ENCODE results near the gene BTG4.
A peak's percentile ranks its signal among the peaks of the same experiment; 100 is the strongest.

BTG4 gene

DNA sequence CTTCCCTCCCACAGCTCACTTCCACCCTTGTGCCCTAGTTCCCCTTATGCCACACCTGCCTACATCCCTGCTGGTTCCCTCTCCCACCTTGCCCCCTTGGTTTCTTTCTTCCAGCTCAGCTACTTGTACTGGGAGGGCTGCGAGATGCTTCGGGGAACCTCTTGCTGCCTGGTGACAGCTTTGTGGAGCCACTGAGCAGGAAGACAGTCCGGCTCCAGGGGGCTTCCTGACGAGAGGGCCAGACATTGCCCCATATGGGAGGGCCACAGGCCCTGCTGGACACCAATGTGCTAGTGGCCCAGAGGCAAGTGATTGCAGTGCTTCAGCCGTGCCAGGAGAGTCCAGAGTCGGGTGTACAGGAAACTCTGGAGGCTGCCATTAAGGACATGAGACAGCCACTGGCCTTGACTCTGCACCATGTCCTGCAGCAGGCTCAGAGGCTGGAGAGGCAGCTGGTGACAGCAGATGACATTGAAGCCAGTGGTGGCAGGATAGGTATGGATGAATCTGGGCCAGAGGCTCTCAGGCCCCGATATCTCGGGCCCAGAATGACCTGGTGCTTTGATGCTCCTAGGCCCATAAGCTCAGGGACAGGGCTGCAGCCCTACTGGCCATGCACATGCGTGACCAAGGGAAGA lies 54.3 kb downstream of the BTG4 start:
- intact Hi-C loops (cut with DNase I) = loop anchor here (5.0 kb wide), 1 partner anchor 319 kb away; no protein-coding TSS in a partner anchor
- DNase-seq = peak in 1 of 10 donors; percentile 40

DNA sequence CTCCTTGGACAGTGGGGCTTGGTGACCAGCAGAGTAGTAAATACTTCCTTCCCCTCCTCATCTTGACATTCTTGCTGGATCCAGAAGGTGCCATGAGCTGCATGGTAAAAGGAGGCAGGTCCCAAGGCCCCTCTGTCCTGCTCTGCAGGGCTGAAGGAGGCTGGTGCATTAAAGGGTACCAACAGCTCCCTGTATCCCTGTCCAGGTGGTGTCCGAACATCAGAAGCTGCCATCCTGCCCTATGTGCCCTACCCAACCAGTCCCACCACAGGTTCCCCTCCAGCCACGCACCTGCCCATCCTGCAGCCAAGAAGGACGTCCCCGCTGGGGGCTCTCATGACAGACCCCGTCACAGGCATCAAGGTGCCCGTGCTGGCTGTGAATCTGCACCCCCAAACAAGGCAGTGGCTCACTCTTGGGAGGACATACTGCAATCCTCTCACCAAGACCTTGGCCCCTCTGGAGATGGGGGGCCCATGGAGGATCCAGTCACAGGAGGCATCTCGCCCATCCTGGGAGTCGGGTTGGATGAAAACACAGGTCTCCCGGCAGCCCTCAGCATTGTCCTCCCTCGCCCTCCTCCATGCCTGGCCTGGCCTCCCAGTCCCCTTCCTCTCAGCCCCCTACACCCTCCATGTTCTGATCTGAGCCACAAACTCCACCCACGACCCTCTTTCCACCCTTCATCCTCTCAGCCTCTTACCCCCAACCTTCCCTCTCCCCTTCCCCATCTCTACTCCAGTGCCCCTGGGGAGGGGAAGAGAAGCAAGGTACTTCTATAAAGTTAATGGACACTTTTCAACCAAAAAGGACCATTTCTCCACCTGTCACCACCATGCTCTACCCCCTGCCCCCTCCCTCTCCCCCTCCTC lies 55.1 kb downstream of the BTG4 start:
- intact Hi-C loops (cut with DNase I) = loop anchor here (5.0 kb wide), 1 partner anchor 320 kb away; no protein-coding TSS in a partner anchor
- DNase-seq = peak in 1 of 10 donors; percentile 61

GRCh38 chr11:111456086-111456858 lies 55.9 kb downstream of the BTG4 start:
- intact Hi-C loops (cut with DNase I) = loop anchor here (5.0 kb wide), 1 partner anchor 321 kb away; no protein-coding TSS in a partner anchor
- DNase-seq = peak in 1 of 10 donors; percentile 66

DNA sequence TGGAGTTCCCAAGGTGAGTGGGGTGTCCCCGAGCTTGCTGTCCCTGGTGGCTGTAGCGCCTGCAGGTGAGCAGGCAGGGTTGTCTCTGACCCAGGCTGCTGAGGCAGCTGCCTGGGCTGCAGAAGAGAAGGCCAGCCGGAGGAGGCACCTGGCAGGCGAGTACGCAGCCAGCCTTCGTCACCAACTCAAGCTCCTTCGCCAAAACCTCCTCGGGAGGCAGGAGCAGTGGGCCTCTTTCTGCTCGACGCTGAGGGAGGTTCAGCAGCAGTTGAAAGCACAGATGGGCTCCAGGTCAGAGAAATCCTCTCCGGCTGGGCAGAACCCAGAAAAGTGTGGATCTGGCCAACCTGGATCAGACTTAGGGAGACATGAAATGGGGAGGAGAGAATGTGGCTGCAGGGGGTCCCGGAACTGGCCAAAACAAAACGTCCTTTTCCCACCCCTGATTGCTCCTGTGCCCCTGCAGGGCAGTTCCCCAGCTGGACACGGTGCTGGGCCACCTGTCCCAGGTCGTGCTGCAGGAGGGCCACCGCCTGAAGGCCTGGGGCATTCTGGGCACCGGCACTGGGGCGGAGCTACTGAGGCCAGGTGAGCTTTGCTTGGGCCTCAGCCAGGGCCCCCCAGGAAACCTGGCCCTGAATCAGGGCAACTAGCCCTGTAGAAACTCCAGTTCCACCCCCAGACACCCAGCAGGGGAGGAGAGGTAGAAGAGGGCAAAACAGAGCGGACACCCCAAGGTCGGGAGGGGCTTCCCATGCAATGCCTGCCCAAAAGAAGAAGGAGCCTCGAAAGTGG lies 56.7 kb downstream of the BTG4 start:
- peak in 1 of 10 donors; percentile 78 for DNase-seq
- intact Hi-C loops (cut with DNase I) = loop anchor here (5.0 kb wide), 1 partner anchor 322 kb away; no protein-coding TSS in a partner anchor

DNA sequence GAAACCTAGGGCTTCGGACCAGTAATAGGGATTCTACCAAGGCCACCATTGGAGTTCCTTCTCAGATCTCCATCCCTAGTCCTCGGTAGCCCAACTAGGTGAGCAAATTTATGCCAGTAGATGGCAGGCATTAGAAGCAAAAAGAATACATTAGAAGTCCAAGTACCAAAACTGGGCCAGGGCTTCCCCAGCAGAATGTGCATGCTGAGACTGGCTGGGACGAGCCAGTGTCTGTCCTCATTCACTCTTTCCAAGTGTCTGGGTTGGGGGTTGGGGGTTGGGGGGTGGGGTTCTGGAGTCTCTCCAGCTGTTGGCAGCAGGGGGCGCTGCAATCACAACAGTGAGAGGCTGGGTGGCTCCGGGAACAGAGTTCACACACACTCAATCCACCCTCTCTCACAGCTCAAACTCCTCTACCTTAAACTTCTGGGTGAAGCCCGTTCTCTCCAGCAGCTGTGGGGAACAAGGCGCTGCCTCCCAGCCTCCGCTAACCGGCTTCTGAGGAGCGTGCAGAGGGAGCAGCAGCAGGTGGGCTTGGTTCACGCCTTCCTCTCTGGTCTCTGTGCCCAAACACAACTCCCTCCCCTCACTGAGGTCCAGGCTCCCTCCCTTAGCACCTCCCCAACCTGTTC lies 57.5 kb downstream of the BTG4 start:
- peak in 9 of 10 donors; percentile 39 to 92 (median 77) for DNase-seq
- intact Hi-C loops (cut with DNase I) = loop anchor here (5.0 kb wide), 1 partner anchor 323 kb away; no protein-coding TSS in a partner anchor

DNA sequence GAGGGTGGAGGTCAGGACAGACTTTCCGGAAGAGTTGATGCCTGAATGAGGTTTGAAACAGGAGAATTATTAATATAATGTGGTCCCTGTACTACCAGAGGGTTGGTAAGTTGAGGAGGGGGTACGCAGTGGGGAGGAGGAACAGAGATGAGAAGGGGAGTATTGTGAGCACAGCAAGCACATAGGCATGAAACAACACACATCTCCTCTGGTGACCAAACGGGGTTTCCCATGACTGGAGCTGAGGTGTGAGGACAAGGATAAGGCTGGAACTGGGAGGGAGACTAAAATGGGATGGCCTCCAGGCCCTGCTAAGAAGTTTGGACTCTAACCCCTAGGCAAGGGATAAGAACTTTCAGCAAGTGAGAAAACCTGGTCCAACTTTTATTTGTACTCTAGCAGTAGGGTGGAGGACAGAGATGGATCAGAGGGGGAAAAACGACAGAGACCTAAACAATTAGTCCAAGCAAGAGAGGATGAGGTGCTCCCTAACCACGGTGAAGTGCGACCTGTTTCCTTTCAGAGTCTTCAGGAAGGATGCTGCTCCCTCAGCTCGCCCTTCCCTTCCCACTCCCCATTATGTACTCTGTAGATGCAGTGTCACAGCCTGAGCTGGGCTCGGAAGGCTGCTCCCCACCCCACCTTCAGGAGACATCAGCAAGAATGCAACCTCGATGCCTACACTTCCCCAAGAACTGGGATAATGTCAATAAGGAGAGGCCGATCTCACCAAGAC lies 59.2 kb downstream of the BTG4 start:
- no peak for DNase-seq
- intact Hi-C loops (cut with DNase I) = no loop called here

- peak in 1 of 10 donors; percentile 62 for DNase-seq
- intact Hi-C loops (cut with DNase I) = no loop called here
These were observed 60.0 kb downstream of the BTG4 start for GRCh38 chr11:111452146-111452545.

DNA sequence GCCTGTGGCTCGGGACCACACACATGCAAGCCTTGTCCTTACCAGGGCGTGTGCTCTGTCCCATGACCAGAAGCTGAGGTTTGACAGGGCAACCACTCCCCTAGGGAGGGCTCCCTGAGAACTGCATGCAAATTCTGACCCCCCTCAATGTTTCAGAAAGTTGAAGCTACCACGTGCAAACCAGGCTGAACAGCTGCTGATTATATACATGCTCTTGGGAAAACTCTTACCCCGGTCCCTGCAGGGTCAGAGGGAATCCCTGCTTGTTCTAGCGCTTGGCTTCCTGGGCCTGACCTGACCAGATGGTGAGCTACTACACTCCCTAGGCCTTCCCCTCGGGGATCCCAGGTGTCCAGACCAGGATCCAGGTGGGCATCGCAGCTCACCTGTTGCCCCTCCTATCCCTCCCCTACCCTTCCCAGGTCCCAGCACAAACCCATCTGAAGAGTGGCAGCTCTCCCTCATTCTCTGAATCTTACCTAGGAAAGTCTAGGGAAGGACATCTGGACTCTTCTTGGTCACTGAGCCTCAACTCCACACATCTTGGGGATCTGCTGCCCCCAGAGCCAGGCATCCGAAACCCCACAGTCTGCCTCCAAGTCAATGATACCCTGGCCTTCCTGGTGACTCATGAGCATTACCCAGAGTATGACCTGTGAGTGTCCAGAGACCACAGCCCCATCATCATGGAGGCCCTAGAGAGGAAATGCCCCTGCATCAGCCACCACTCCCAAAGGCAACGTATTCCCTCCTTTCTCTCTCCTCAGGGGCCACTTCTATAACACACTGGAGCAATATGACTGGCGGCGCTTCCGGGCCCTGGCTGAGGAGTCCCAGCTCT lies 61.5 kb downstream of the BTG4 start:
- intact Hi-C loops (cut with DNase I) = no loop called here
- DNase-seq = no peak

DNA sequence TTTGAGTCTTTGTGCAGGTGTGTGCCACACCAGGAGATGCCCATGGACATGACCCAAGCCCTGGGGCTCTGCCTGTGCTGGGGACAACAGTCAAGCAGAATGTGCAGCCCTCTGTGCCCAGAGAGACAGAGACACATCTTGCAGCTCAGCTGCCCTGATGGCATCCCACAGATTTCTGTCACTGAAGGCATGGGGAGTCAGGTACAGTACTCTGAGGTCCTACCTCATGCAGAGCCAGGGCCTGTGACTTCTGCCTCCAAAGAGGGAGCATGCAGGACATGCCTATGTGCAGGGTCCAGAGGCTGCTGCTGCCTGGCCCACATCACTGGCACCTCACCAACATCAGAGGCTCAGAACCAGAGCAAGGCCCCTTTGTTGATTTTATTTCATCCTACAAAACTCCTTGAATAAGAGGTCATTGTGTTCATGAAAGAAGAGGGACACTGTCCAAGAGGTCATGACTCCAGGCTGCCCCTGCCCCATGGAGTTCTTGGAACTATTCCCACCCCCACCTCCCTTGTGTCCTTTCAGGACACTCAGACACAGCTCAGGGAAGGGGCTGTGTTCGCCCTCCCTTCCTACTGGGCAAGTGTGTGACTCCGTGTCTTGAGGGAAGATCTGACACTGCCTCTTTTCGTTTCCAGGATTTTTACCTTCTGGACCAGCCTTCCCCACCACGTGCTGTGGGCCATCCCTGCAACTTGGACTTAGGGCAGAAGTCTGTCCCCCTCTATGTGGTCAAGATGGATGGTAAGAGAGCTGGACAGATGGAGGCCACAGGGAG lies 62.3 kb downstream of the BTG4 start:
- intact Hi-C loops (cut with DNase I) = loop anchor here (10.0 kb wide), 1 partner anchor 1015 kb away; no protein-coding TSS in a partner anchor
- peak in 5 of 10 donors; percentile 38 to 55 (median 45) for DNase-seq

- intact Hi-C loops (cut with DNase I) = loop anchor here (10.0 kb wide), 1 partner anchor 1014 kb away; no protein-coding TSS in a partner anchor
- DNase-seq = peak in 1 of 10 donors; percentile 51
These were observed 63.2 kb downstream of the BTG4 start for GRCh38 chr11:111448831-111449557.

GRCh38 chr11:111448414-111448813 lies 63.8 kb downstream of the BTG4 start:
- intact Hi-C loops (cut with DNase I) = loop anchor here (10.0 kb wide), 1 partner anchor 1014 kb away; no protein-coding TSS in a partner anchor
- DNase-seq = peak in 1 of 10 donors; percentile 65

GRCh38 chr11:111447931-111448330 lies 64.3 kb downstream of the BTG4 start:
- intact Hi-C loops (cut with DNase I) = loop anchor here (10.0 kb wide), 1 partner anchor 1013 kb away; no protein-coding TSS in a partner anchor
- no peak for DNase-seq

- no peak for DNase-seq
- intact Hi-C loops (cut with DNase I) = loop anchor here (10.0 kb wide), 1 partner anchor 1012 kb away; no protein-coding TSS in a partner anchor
These were observed 65.1 kb downstream of the BTG4 start for GRCh38 chr11:111447112-111447471.

GRCh38 chr11:111446404-111447111 lies 65.6 kb downstream of the BTG4 start:
- DNase-seq = peak; percentile 56 to 96 (median 80)
- intact Hi-C loops (cut with DNase I) = loop anchor here (1.0 to 10.0 kb wide), 2 partner anchors 163 to 1012 kb away; no protein-coding TSS in a partner anchor

DNA sequence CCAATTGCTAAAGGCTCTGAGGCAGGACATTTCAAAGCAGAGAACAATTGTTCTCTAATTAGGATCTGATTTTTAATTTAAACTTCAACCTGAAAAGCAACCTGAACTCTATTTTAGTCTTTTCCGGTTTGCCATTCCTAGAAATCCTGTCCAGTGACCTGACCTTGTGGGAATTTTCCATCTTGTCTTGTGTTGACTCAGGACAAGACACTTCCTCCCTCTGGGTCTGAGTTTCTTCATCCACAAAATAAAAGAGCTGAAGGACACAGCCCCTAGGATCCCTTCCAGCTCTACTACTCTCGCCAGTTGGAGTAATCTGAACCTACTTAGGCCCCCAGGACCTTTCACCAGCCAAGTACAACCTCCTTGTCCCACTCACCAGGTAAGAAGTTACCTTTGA lies 66.6 kb downstream of the BTG4 start:
- no peak for DNase-seq
- intact Hi-C loops (cut with DNase I) = loop anchor here (10.0 kb wide), 1 partner anchor 1011 kb away; no protein-coding TSS in a partner anchor
